ENCODE measurements around the gene EGFLAM.

EGFLAM gene

GRCh38 chr5:38468978-38469706, 210.8 kb downstream of the EGFLAM start:
- TF ChIP-seq CTCF (IDR thresholded peaks at IDR 0.05; ENCODE audit: low read depth, low read length) = no peak
- no peak for DNase-seq (ENCODE audit: extremely low read depth, low read depth)

GRCh38 chr5:38469707-38470267, 211.4 kb downstream of the EGFLAM start:
- no peak for DNase-seq (ENCODE audit: extremely low read depth, low read depth)
- no peak for TF ChIP-seq CTCF (IDR thresholded peaks at IDR 0.05; ENCODE audit: low read depth, low read length)

DNA sequence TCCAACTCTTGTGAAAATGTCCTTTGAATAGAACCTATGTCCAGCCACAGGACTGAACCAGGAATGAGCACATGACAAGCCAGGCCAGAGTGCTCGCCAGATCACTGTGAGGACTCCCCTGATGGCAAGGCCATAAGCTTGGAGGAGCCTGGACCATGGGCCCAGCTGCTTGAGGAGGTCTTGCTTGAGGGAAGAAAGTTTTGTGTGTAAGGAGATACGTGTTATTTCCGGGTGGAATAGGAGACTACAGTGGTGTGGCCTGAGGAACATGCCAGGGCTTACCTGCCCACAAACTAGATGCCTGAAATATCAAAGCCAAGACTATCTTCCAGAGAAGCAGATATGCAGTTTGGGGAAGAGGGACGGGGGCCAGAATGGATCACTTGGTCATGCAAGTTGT, 213.3 kb downstream of the EGFLAM start:
- no peak for TF ChIP-seq CTCF (IDR thresholded peaks at IDR 0.05; ENCODE audit: low read depth, low read length)
- no peak for DNase-seq (ENCODE audit: extremely low read depth, low read depth)

DNA sequence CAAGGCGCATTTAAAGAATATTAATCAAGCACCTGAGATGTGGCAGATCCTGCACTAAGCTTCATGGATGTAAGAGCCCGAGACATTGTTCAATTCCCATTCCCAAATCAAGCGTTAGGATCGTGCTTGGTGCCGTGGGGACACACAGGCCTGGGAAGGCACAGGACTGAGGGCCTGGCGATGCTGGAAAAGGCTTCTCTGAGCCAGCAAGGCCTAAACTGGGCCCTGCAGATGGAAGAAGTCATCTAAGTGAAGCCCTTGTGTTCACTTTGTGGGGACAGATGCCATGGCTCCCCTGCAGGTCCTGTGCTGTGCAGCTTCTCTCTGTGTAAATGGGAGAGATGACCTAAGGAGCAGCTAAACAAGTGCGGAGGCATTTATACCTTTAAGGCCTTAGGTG, 214.2 kb downstream of the EGFLAM start:
- TF ChIP-seq CTCF (IDR thresholded peaks at IDR 0.05; ENCODE audit: low read depth, low read length) = no peak
- no peak for DNase-seq (ENCODE audit: extremely low read depth, low read depth)

DNA sequence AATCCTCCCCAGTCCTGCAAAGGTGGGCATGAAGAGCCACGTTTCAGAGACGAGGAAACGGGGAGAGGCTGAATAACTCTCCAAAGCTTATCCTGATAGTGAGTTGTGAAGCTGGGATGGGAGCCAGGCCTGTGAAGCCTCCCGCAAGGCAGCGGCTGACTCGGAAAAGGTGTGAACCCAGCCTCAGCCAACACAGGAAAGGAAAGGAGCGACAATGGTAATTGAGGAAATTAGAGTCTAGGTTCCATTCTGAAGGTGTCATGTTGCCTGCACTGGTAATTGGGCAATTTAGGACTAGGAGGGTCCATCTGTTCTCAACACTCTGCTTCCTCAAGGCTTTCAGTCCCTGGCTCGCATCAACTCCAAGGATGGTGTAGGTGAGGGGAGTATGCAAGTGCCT, 214.6 kb downstream of the EGFLAM start:
- no peak for DNase-seq (ENCODE audit: extremely low read depth, low read depth)
- TF ChIP-seq CTCF (IDR thresholded peaks at IDR 0.05; ENCODE audit: low read depth, low read length) = no peak

GRCh38 chr5:38478166-38478565, 219.8 kb downstream of the EGFLAM start:
- no peak for DNase-seq (ENCODE audit: extremely low read depth, low read depth)
- TF ChIP-seq CTCF (IDR thresholded peaks at IDR 0.05; ENCODE audit: low read depth, low read length) = no peak

GRCh38 chr5:38478878-38479277, 220.5 kb downstream of the EGFLAM start:
- no peak for DNase-seq (ENCODE audit: extremely low read depth, low read depth)
- no peak for TF ChIP-seq CTCF (IDR thresholded peaks at IDR 0.05; ENCODE audit: low read depth, low read length)
